ENCODE measurements around the gene MRPL46. TPM values are rescaled to one million over a fixed set of nuclear protein-coding genes. Genes with fewer than 3 reads are reported as not detected.

The MRPL46 gene
- total RNA-seq, 1 donor from 2014 or later = 17.8 TPM

DNA sequence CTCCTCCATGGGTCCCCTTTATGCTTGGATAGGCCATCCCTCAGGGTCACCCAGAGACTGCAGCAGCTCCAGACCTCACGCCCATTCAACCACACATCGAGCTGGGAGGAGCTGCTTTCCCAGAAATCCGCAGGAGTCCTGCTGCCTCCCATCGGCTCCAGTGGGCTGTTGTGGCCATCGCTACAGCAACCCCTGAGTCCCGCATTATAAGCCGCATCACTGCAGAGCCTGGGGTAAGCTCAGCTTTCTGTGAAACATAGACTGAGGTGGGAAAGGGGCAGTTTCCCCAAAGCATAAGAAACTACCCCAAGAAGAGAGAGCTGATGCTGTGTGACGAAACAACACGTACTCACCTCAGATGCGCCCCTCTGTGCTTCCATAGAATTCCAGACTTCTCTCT lies 35.7 kb downstream of the MRPL46 start:
- DNase-seq (ENCODE audit: low spot score) = peak; percentile 15
- no peak overlapping the region for H3K4me2 ChIP-seq
- no peaks in the 10 kb centered on the region for H4K20me1 ChIP-seq (ENCODE audit: low read depth)
- H3K4me1 ChIP-seq = peaks cover 9% of the 10 kb centered on the region
- no peaks in the 10 kb centered on the region for H3K9me3 Mint-ChIP-seq
- TF ChIP-seq EZH2 (IDR thresholded peaks at IDR 0.05) (no peak), EZH2phosphoT487 (IDR thresholded peaks at IDR 0.05) (no peak)
- TF ChIP-seq, protein P1, sequence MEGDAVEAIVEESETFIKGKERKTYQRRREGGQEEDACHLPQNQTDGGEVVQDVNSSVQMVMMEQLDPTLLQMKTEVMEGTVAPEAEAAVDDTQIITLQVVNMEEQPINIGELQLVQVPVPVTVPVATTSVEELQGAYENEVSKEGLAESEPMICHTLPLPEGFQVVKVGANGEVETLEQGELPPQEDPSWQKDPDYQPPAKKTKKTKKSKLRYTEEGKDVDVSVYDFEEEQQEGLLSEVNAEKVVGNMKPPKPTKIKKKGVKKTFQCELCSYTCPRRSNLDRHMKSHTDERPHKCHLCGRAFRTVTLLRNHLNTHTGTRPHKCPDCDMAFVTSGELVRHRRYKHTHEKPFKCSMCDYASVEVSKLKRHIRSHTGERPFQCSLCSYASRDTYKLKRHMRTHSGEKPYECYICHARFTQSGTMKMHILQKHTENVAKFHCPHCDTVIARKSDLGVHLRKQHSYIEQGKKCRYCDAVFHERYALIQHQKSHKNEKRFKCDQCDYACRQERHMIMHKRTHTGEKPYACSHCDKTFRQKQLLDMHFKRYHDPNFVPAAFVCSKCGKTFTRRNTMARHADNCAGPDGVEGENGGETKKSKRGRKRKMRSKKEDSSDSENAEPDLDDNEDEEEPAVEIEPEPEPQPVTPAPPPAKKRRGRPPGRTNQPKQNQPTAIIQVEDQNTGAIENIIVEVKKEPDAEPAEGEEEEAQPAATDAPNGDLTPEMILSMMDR (IDR thresholded peaks at IDR 0.05) = no peak
- no peak overlapping the region for H3K4me3 Mint-ChIP-seq
- no peaks in the 10 kb centered on the region for H3K36me3 Mint-ChIP-seq
- H3K27me3 ChIP-seq = peaks cover 13% of the 10 kb centered on the region
- no peak overlapping the region for H3K9ac ChIP-seq
- H3K27ac Mint-ChIP-seq = no peak overlapping the region
- H3K9me3 ChIP-seq (ENCODE audit: low read depth) = no peaks in the 10 kb centered on the region
- H3K4me1 Mint-ChIP-seq = peaks cover 11% of the 10 kb centered on the region
- no peak overlapping the region for H3K4me3 ChIP-seq
- H3K27me3 Mint-ChIP-seq (ENCODE audit: insufficient read depth, low read depth) = peaks cover 7% of the 10 kb centered on the region
- H3K27ac ChIP-seq = no peak overlapping the region
- no peaks in the 10 kb centered on the region for H3F3A ChIP-seq (ENCODE audit: low read depth)
- no peak overlapping the region for H2AFZ ChIP-seq (replicated peaks)
- no peaks in the 10 kb centered on the region for H3K36me3 ChIP-seq
- H3K79me2 ChIP-seq (ENCODE audit: low read depth) = no peaks in the 10 kb centered on the region

DNA sequence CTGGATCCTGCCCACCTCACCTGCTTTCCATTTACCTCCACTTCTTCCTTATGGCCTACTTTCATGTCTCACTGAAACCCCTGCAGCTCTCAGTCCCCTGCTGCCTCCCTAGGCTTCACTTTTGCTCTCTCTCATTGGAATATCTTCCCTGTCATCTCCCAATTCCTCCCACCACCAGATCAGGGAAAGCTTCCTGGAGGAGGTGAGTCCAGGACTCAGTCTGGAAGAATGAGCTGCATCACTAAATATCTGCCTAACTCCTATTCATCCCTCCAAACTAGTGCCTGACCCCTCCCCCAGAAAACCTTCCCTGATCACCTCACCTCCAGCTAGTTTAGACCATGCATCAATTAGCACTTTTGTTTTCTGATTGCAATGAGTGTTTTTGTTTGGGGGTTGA lies 37.1 kb downstream of the MRPL46 start:
- H3K4me3 ChIP-seq = no peak overlapping the region
- no peak for DNase-seq (ENCODE audit: low spot score)
- H3K4me2 ChIP-seq = no peak overlapping the region
- H3K9me3 ChIP-seq (ENCODE audit: low read depth) = no peaks in the 10 kb centered on the region
- Mint-ChIP-seq H3K4me1 (no peaks in the 10 kb centered on the region), H3K36me3 (no peaks in the 10 kb centered on the region), H3K9me3 (no peaks in the 10 kb centered on the region), H3K27ac (no peak overlapping the region), H3K27me3 (ENCODE audit: insufficient read depth, low read depth) (peaks cover 4% of the 10 kb centered on the region), H3K4me3 (no peak overlapping the region)
- no peaks in the 10 kb centered on the region for H4K20me1 ChIP-seq (ENCODE audit: low read depth)
- H3K79me2 ChIP-seq (ENCODE audit: low read depth) = no peaks in the 10 kb centered on the region
- peaks cover 21% of the 10 kb centered on the region for H3K27me3 ChIP-seq
- H3F3A ChIP-seq (ENCODE audit: low read depth) = no peaks in the 10 kb centered on the region
- no peak overlapping the region for H3K9ac ChIP-seq
- no peak overlapping the region for H3K27ac ChIP-seq
- H3K36me3 ChIP-seq = no peaks in the 10 kb centered on the region
- no peaks in the 10 kb centered on the region for H3K4me1 ChIP-seq
- no peak for TF ChIP-seq EZH2 (IDR thresholded peaks at IDR 0.05)
- TF ChIP-seq, protein P1 (IDR thresholded peaks at IDR 0.05) = no peak
- TF ChIP-seq EZH2phosphoT487 (IDR thresholded peaks at IDR 0.05) = no peak
- H2AFZ ChIP-seq (replicated peaks) = no peak overlapping the region

DNA sequence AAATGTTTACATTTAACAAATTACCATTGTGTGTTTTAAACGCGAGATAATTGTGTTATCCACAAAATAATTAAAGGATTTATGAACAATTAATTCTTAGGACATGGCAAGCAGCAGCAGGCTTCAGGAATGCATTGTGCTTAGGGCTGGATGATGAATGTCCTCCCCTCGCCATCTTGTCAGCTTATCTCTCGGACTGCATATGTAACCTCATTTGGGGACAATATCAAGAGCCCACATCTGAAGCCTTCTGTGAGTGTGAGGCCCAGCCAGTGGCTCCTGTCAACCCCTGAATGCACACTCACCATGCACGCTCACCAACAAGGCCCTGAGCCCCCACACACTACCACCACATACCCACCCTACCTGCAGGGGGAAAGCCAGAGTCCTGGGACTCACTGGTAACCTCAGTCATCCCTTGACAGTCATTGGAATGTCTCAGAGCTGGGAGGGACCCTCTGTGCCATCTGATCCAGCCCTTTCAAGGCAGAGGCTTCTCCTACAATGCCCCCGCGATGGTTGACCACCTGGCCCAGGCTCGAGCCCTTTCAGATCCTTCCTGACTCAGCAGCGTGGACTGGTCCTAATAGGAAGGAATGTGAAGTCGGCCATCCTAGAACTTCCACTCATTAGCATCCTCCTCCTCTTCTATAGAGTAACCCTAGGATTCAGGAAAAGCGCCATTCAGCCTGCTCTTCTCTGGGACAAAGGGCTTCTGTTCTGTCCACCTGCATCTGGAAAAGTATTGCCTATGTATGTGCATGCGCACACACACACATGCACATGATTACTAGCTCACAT lies 38.2 kb downstream of the MRPL46 start:
- Mint-ChIP-seq H3K27ac (no peak overlapping the region), H3K4me3 (no peak overlapping the region), H3K27me3 (ENCODE audit: insufficient read depth, low read depth) (peaks cover 8% of the 10 kb centered on the region), H3K9me3 (no peaks in the 10 kb centered on the region), H3K36me3 (no peaks in the 10 kb centered on the region), H3K4me1 (no peaks in the 10 kb centered on the region)
- DNase-seq (ENCODE audit: low spot score) = no peak
- Histone ChIP-seq H2AFZ (replicated peaks) (no peak overlapping the region), H3K79me2 (ENCODE audit: low read depth) (no peaks in the 10 kb centered on the region), H3F3A (ENCODE audit: low read depth) (no peaks in the 10 kb centered on the region), H3K4me2 (no peak overlapping the region), H3K9ac (no peak overlapping the region), H3K36me3 (no peaks in the 10 kb centered on the region), H3K4me1 (no peaks in the 10 kb centered on the region), H4K20me1 (ENCODE audit: low read depth) (no peaks in the 10 kb centered on the region), H3K27me3 (peaks cover 21% of the 10 kb centered on the region), H3K4me3 (no peak overlapping the region), H3K27ac (no peak overlapping the region), H3K9me3 (ENCODE audit: low read depth) (no peaks in the 10 kb centered on the region)
- TF ChIP-seq, protein P1 (IDR thresholded peaks at IDR 0.05) = no peak
- TF ChIP-seq EZH2phosphoT487 (IDR thresholded peaks at IDR 0.05) = no peak
